Activated CD4-positive, alpha-beta T cell treated with anti-CD3 and anti-CD28 coated beads for 36 hours (primary cell): Measurements from ENCODE around the gene BCAS3. TPM values are rescaled to one million over a fixed set of nuclear protein-coding genes. Genes with fewer than 3 reads are reported as not detected.

Experiments used
- ATAC-seq: fragments of 200-7000 bp; cut with Tn5 transposase; one replicate; pipeline ENCODE4 v1.10.0; 2021; ENCODE audit warnings: mild to moderate bottlenecking, moderate library complexity
- CTCF ChIA-PET: fragments of 350-600 bp; sonication (Branson Sonifier 250); formaldehyde crosslinking; loops from one replicate; lab custom pipeline; 2021; ENCODE audit warnings: antibody characterized with exemption; lab: Charles Lee
- POLR2A ChIA-PET: fragments of 350-600 bp; sonication (Branson Sonifier 250); formaldehyde crosslinking; loops from one replicate; lab custom pipeline; 2021; ENCODE audit warnings: antibody characterized with exemption, inconsistent platforms; lab: Charles Lee
- DNase-seq: peaks from one replicate; pipeline ENCODE4 v3.0.0-alpha.2; 2020
- H3K27ac Mint-ChIP-seq: one replicate; pipeline ENCODE4 v1.8.0; 2021; ENCODE audit warnings: mixed read lengths
- H3K27me3 Mint-ChIP-seq: one replicate; pipeline ENCODE4 v1.8.0; 2021; ENCODE audit warnings: mixed read lengths
- H3K36me3 Mint-ChIP-seq: one replicate; pipeline ENCODE4 v1.8.0; 2021; ENCODE audit warnings: low read depth, mixed read lengths
- H3K4me1 Mint-ChIP-seq: one replicate; pipeline ENCODE4 v1.8.0; 2021; ENCODE audit warnings: mixed read lengths
- H3K4me3 Mint-ChIP-seq: one replicate; pipeline ENCODE4 v1.8.0; 2021; ENCODE audit warnings: mild to moderate bottlenecking, moderate library complexity, mixed read lengths
- H3K9me3 Mint-ChIP-seq: one replicate; pipeline ENCODE4 v1.8.0; 2021; ENCODE audit warnings: low read depth, mixed read lengths
- intact Hi-C, 2 experiments: fragments of 100-400 bp; cut with DNase I in 1 of 2; cut with micrococcal nuclease in 1 of 2; formaldehyde crosslinking; loops; one replicate each; pipeline versions ENCODE4 v1.14.2 to v1.15.1; 2022 to 2024; cut with DNase I, micrococcal nuclease
- total RNA-seq, 2 experiments: library from RNA; stranded (reverse); gene quantifications; one replicate each; pipeline ENCODE4 v1.2.3, GENCODE V29; 2021

The BCAS3 gene
- total RNA-seq, 2 experiments from 2014 or later, result 7.2 to 7.5 TPM

- ChIA-PET POLR2A (no interaction called here), CTCF (no interaction called here)
- Mint-ChIP-seq H3K9me3 (no peaks in the 10 kb centered on the region), H3K27me3 (no peaks in the 10 kb centered on the region), H3K4me1 (no peaks in the 10 kb centered on the region), H3K36me3 (no peaks in the 10 kb centered on the region), H3K4me3 (no peak overlapping the region), H3K27ac (no peak overlapping the region)
- intact Hi-C loops, result no loop called here
- ATAC-seq (no peak), DNase-seq (no peak)
Measured at GRCh38 chr17:61340431-61341209, 663.0 kb downstream of the BCAS3 start.

- Mint-ChIP-seq H3K9me3 (no peaks in the 10 kb centered on the region), H3K27ac (no peak overlapping the region), H3K4me3 (no peak overlapping the region), H3K27me3 (no peaks in the 10 kb centered on the region), H3K4me1 (no peaks in the 10 kb centered on the region), H3K36me3 (no peaks in the 10 kb centered on the region)
- ATAC-seq, result no peak
- POLR2A ChIA-PET, result no interaction called here
- intact Hi-C loops, result no loop called here
- DNase-seq, result no peak
- CTCF ChIA-PET, result no interaction called here
Measured at GRCh38 chr17:61343576-61343975, 665.9 kb downstream of the BCAS3 start.

GRCh38 chr17:61345061-61345460, 667.4 kb downstream of the BCAS3 start:
- H3K4me3 Mint-ChIP-seq, result no peak overlapping the region
- ChIA-PET CTCF (no interaction called here), POLR2A (no interaction called here)
- DNase-seq (no peak), ATAC-seq (no peak)
- H3K27me3 Mint-ChIP-seq, result no peaks in the 10 kb centered on the region
- no peaks in the 10 kb centered on the region for H3K4me1 Mint-ChIP-seq
- H3K27ac Mint-ChIP-seq, result no peak overlapping the region
- intact Hi-C loops, result no loop called here
- no peaks in the 10 kb centered on the region for H3K9me3 Mint-ChIP-seq
- H3K36me3 Mint-ChIP-seq, result no peaks in the 10 kb centered on the region

- POLR2A ChIA-PET, result no interaction called here
- Mint-ChIP-seq H3K36me3 (no peaks in the 10 kb centered on the region), H3K4me1 (no peaks in the 10 kb centered on the region), H3K27ac (no peak overlapping the region), H3K9me3 (no peaks in the 10 kb centered on the region), H3K4me3 (no peak overlapping the region), H3K27me3 (no peaks in the 10 kb centered on the region)
- intact Hi-C loops, result no loop called here
- no peak for ATAC-seq
- CTCF ChIA-PET, result no interaction called here
- DNase-seq, result no peak
Measured at GRCh38 chr17:61345825-61346666, 668.4 kb downstream of the BCAS3 start.

- Mint-ChIP-seq H3K27me3 (no peaks in the 10 kb centered on the region), H3K36me3 (no peaks in the 10 kb centered on the region), H3K9me3 (no peaks in the 10 kb centered on the region), H3K4me1 (no peaks in the 10 kb centered on the region), H3K4me3 (no peak overlapping the region), H3K27ac (no peak overlapping the region)
- ChIA-PET POLR2A (no interaction called here), CTCF (interaction anchor here (0.6 to 1.2 kb wide), 3 partner anchors 141 to 378 kb away, joined by 3 to 4 read pairs (median 4); no protein-coding TSS in a partner anchor)
- peak; percentile 14 for DNase-seq
- no peak for ATAC-seq
- intact Hi-C loops, result no loop called here
Measured at GRCh38 chr17:61349350-61349749, 671.7 kb downstream of the BCAS3 start.

GRCh38 chr17:61351745-61352407, 674.2 kb downstream of the BCAS3 start:
- DNase-seq (no peak), ATAC-seq (no peak)
- no peaks in the 10 kb centered on the region for H3K36me3 Mint-ChIP-seq
- no peaks in the 10 kb centered on the region for H3K4me1 Mint-ChIP-seq
- intact Hi-C loops, result loop anchor here in 1 of 2 experiments (10.0 kb wide), 1 partner anchor 347 kb away; no protein-coding TSS in a partner anchor
- H3K27me3 Mint-ChIP-seq, result no peaks in the 10 kb centered on the region
- ChIA-PET POLR2A (no interaction called here), CTCF (interaction anchor here (0.8 kb wide), 1 partner anchor 29 kb away, joined by 3 read pairs; no protein-coding TSS in a partner anchor)
- no peak overlapping the region for H3K4me3 Mint-ChIP-seq
- H3K9me3 Mint-ChIP-seq, result no peaks in the 10 kb centered on the region
- no peak overlapping the region for H3K27ac Mint-ChIP-seq

- Mint-ChIP-seq H3K9me3 (no peaks in the 10 kb centered on the region), H3K27me3 (no peaks in the 10 kb centered on the region), H3K27ac (no peak overlapping the region), H3K4me3 (no peak overlapping the region), H3K4me1 (no peaks in the 10 kb centered on the region), H3K36me3 (no peaks in the 10 kb centered on the region)
- CTCF ChIA-PET, result no interaction called here
- intact Hi-C loops, result loop anchor here in 1 of 2 experiments (10.0 kb wide), 1 partner anchor 348 kb away; no protein-coding TSS in a partner anchor
- POLR2A ChIA-PET, result no interaction called here
- ATAC-seq (no peak), DNase-seq (no peak)
Measured at GRCh38 chr17:61352408-61352770, 674.7 kb downstream of the BCAS3 start.

GRCh38 chr17:61352781-61353491, 675.3 kb downstream of the BCAS3 start:
- H3K9me3 Mint-ChIP-seq, result no peaks in the 10 kb centered on the region
- POLR2A ChIA-PET, result no interaction called here
- no peak for ATAC-seq

GRCh38 chr17:61353615-61354014, 676.0 kb downstream of the BCAS3 start:
- Mint-ChIP-seq H3K27ac (no peak overlapping the region), H3K36me3 (no peaks in the 10 kb centered on the region), H3K9me3 (no peaks in the 10 kb centered on the region), H3K27me3 (no peaks in the 10 kb centered on the region), H3K4me3 (no peak overlapping the region), H3K4me1 (no peaks in the 10 kb centered on the region)
- DNase-seq (no peak), ATAC-seq (no peak)
- CTCF ChIA-PET, result interaction anchor here (0.6 kb wide), 1 partner anchor 872 kb away, joined by 3 read pairs; no protein-coding TSS in a partner anchor
- intact Hi-C loops, result loop anchor here in 1 of 2 experiments (10.0 kb wide), 1 partner anchor 349 kb away; no protein-coding TSS in a partner anchor
- POLR2A ChIA-PET, result no interaction called here

More at GRCh38 chr17:61352781-61353491, 675.3 kb downstream of the BCAS3 start:
- Mint-ChIP-seq H3K27ac (no peak overlapping the region), H3K4me3 (no peak overlapping the region), H3K27me3 (no peaks in the 10 kb centered on the region), H3K36me3 (no peaks in the 10 kb centered on the region), H3K4me1 (no peaks in the 10 kb centered on the region)
- intact Hi-C loops, result loop anchor here in 1 of 2 experiments (10.0 kb wide), 1 partner anchor 348 kb away; no protein-coding TSS in a partner anchor
- CTCF ChIA-PET, result no interaction called here
- DNase-seq, result no peak

- H3K27ac Mint-ChIP-seq, result no peak overlapping the region
- DNase-seq (no peak), ATAC-seq (no peak)
- H3K9me3 Mint-ChIP-seq, result no peaks in the 10 kb centered on the region
- intact Hi-C loops, result loop anchor here in 1 of 2 experiments (10.0 kb wide), 1 partner anchor 350 kb away; no protein-coding TSS in a partner anchor
- H3K27me3 Mint-ChIP-seq, result no peaks in the 10 kb centered on the region
- POLR2A ChIA-PET, result no interaction called here
- no peaks in the 10 kb centered on the region for H3K36me3 Mint-ChIP-seq
- H3K4me3 Mint-ChIP-seq, result no peak overlapping the region
- H3K4me1 Mint-ChIP-seq, result no peaks in the 10 kb centered on the region
- CTCF ChIA-PET, result interaction anchor here (0.5 to 0.8 kb wide), 3 partner anchors 120 to 354 kb away, joined by 3 read pairs; no protein-coding TSS in a partner anchor
Measured at GRCh38 chr17:61354895-61355874, 677.5 kb downstream of the BCAS3 start.
